Stimulated activated CD4-positive, alpha-beta T cell treated with anti-CD3 and anti-CD28 coated beads, TNF-alpha, amount 100 ng/mL, for 1 hour (primary cell): ENCODE results near the gene FLNC.
A peak's percentile ranks its signal among the peaks of the same experiment; 100 is the strongest.

Experiments
- DNase-seq, 3 donors: peaks; one replicate each; pipeline ENCODE4 v3.0.0-alpha.2; 2020; ENCODE audit warnings: low read depth in 3 of 3, low spot score in 1 of 3

The FLNC gene

DNA sequence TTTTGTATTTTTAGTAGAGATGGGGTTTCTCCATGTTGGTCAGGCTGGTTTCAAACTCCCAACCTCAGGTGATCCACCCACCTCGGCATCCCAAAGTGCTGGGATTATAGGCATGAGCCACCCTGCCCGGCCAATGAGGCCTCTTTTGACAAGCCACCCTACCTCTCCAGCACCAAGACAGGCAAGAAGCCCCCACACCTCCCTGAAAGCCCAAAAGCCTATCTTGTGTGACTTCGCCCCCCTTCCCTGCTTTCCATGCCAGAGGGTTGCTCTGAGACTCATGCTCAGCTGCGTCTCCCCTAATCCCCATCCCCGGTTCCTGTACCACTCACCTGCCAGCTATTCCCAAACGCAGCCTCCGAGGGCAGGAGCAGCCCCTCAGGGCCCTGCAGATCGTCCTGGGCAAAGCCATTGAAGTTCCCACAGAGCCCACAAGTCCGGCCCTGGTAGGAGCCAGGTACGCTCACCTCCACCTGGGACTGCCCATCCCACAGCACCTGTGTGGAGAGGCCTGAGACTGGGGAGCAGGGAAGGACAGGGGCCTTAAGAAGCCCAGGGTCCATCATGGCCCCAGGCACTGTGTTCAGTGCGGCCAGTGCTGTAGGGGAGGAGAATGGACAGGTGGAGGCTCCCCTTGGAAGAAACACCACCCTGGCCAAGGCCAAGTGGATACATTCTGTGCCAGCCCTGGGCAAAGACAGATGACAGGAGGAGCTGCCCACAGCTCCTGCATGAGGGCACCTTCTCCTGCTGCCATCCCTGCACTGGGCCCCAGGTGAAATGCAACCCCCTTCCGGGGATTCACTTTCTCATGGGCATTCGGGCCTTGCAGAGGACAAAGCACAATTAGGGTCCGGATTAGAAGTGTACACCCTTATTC, 48.3 kb downstream of the FLNC start:
- DNase-seq: no peak

GRCh38 chr7:128879461-128879938, 49.3 kb downstream of the FLNC start:
- no peak for DNase-seq

DNA sequence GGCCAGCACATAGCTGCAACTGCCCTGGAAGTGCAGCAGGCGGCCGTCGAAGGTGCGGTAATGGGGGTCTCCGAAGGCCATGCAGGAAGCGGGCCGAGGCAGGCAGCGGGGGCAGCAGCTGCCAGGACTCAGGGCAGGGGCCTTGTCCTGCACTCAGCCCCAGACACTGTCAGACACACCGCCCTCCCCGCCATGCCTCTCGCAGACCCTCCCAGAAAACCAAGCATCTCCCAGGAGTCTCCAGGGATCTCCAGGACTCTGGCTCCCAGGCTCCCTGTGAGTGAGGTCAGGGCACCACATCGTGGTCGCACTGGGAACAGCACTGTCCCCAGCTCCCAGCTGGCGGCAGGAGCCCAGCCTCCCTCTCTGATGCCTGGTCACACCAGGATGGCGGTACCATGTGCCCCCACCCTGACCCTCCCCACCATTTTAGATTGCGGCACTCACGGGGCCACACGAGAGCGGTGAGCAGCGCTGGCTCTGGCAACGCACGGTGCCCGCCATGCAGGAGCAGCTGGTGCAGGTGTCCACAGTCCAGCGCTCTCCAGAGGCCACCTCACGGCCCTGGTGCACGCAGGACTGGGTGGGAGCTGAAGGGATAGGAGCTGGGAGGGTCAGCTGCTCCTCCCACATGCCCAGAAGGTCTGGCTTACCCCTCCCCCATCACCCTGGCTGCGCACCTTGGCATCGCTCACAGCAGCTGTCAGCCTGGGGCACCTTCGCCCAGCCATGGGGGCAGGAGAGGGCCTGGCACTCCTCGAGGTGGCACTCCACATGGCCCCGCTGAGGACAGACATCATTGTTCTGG, 49.9 kb downstream of the FLNC start:
- no peak for DNase-seq

- DNase-seq: no peak
These were observed 50.7 kb downstream of the FLNC start for GRCh38 chr7:128880791-128881457.

DNA sequence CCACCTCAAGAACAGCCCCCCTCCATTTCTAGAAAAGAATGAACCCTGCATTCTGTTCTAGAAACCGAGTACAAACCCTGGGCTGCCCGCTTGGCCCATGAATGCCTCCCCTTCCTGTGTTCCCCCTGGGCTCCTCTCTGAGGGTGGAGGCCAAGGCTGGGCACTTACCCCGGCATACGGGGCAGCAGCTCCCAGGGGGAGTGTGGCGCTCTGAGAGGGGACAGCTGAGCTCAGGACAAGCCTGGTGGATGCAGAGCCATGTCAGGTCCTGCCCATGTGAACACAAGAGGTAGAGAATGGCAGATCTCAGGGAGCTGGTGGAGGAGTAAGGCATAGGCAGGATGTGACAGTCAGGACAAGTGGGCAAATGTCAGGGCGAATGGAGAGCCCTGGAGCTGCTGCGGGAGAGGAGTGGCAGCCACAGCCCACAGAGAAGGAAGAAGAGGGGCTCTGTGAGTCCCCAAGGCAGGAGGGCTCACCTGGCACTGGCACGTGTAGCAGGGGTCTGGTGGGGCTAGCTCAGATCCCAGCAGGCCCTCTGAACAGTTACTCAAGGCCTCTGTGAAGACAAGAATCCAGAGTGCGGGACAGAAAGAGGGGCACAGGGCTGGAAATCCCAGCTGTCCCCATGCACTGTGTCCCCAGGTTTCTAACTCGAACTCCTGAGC, 51.4 kb downstream of the FLNC start:
- DNase-seq: no peak

GRCh38 chr7:128882134-128882533, 51.9 kb downstream of the FLNC start:
- DNase-seq: no peak

- peak; percentile 53 to 88 (median 79) for DNase-seq
These were observed 53.6 kb downstream of the FLNC start for GRCh38 chr7:128883622-128884448.

GRCh38 chr7:128884561-128885369, 54.6 kb downstream of the FLNC start:
- no peak for DNase-seq

- DNase-seq: no peak
These were observed 55.4 kb downstream of the FLNC start for GRCh38 chr7:128885370-128886187.

GRCh38 chr7:128886391-128887168, 56.4 kb downstream of the FLNC start:
- DNase-seq: no peak

- no peak for DNase-seq
These were observed 57.2 kb downstream of the FLNC start for GRCh38 chr7:128887169-128888038.

DNA sequence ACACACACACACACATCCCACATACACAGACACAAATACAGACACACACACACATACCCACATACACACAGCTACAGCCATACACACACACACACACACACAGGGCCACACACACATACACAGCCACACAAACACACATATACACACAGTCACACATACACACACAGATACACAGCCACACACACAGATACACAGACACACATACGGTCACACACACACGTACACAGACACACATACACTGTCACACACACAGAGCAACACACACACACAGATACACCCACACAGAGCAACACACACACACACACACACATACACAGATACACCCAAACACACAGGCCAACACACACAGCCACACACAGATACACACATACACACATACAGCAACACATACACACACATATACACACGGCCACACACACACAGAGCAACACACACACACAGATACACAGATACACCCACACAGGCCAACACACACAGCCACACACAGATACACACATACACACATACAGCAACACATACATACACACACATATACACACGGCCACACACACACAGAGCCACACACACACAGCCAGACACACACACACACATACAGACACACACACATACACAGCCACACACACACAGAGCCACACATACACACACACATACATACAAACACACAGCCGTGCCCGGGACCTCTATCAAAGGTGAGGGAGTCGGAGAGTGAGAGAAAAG, 58.0 kb downstream of the FLNC start:
- no peak for DNase-seq

DNA sequence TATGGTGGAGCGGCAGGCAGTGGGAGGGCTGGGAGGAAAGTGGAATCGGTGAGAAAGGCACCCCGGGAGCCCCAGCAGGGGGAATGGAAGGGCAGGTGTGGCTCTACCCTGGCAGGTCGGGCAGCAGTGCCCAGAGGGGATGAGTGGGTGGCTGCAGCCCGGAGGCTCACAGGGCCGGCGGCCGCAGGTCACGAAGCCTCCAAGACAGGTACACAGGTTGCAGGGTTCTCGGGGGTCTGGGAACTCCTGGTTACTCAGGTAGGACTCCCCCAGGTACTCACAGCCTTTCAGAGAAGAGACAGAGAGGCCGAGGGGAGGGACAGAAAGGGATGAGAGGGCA, 58.5 kb downstream of the FLNC start:
- DNase-seq: no peak

GRCh38 chr7:128889121-128889520, 58.9 kb downstream of the FLNC start:
- no peak for DNase-seq

- no peak for DNase-seq
These were observed 60.3 kb downstream of the FLNC start for GRCh38 chr7:128890306-128891109.
